ENCODE data around the gene CMKLR1. TPM values are rescaled to one million over a fixed set of nuclear protein-coding genes. Genes with fewer than 3 reads are reported as not detected.

Gene CMKLR1
- total RNA-seq, 1 donor from 2014 or later = 10.1 TPM

DNA sequence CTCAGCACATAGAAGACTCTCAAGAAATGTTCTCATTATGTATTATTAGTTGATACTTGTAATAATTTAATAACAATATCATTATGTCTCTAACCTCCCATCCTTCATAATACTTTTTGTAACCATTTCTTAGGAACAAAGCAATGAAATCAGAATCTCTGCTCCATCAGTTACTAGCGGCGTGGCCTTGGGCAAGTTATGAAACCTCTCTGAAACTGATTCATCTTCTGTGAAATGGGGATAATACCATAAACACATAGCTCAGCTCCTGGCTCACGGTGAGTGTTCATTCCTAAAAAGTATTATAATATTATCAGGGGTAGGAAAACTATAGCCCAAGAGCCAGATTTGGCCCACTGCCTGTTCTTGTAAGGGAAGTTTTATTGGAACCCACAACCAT lies 11.4 kb upstream of the CMKLR1 start:
- no peaks in the 10 kb centered on the region for H3K27me3 ChIP-seq
- no peak for TF ChIP-seq POLR2AphosphoS5 (IDR thresholded peaks at IDR 0.05; ENCODE audit: insufficient read depth in 1 of 2, low read depth in 1 of 2)
- TF ChIP-seq, protein P1, sequence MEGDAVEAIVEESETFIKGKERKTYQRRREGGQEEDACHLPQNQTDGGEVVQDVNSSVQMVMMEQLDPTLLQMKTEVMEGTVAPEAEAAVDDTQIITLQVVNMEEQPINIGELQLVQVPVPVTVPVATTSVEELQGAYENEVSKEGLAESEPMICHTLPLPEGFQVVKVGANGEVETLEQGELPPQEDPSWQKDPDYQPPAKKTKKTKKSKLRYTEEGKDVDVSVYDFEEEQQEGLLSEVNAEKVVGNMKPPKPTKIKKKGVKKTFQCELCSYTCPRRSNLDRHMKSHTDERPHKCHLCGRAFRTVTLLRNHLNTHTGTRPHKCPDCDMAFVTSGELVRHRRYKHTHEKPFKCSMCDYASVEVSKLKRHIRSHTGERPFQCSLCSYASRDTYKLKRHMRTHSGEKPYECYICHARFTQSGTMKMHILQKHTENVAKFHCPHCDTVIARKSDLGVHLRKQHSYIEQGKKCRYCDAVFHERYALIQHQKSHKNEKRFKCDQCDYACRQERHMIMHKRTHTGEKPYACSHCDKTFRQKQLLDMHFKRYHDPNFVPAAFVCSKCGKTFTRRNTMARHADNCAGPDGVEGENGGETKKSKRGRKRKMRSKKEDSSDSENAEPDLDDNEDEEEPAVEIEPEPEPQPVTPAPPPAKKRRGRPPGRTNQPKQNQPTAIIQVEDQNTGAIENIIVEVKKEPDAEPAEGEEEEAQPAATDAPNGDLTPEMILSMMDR (IDR thresholded peaks at IDR 0.05) = no peak
- TF ChIP-seq POLR2A (IDR thresholded peaks at IDR 0.05) = no peak
- no peaks in the 10 kb centered on the region for H3K36me3 ChIP-seq
- no peak overlapping the region for H3K27ac ChIP-seq
- no peaks in the 10 kb centered on the region for H3K4me1 ChIP-seq
- DNase-seq (ENCODE audit: extremely low spot score in 2 of 2) = no peak
- no peaks in the 10 kb centered on the region for H3K9me3 ChIP-seq
- intact Hi-C loops (cut with DNase I) = no loop called here
- H3K4me3 ChIP-seq = no peak overlapping the region

DNA sequence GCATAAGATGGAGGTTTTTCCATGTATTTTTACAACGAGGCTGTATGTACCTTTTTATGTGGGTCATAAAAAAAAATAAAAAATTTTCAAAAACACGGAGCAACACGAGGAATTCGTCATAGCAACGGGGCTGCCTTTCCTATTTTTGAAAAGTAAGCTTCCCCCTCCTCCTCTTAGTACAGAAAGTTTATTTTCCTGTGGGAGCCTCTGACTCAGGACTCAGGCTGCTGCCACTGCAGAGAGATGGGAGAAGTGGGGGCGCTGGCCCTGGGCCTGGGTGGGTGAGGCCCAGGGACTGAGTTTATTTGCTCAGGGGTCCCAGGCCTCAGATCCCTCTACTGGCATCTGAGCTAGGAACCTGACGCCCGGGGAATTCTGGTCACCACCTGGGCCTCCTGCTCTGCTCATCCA lies 10.2 kb upstream of the CMKLR1 start:
- no peak overlapping the region for H3K27ac ChIP-seq
- no peak for DNase-seq (ENCODE audit: extremely low spot score in 2 of 2)
- intact Hi-C loops (cut with DNase I) = no loop called here
- TF ChIP-seq, protein P1 (IDR thresholded peaks at IDR 0.05) = no peak
- TF ChIP-seq POLR2AphosphoS5 (IDR thresholded peaks at IDR 0.05; ENCODE audit: insufficient read depth in 1 of 2, low read depth in 1 of 2) = no peak
- no peak for TF ChIP-seq POLR2A (IDR thresholded peaks at IDR 0.05)
- H3K4me3 ChIP-seq = no peak overlapping the region
- no peaks in the 10 kb centered on the region for H3K36me3 ChIP-seq
- no peaks in the 10 kb centered on the region for H3K4me1 ChIP-seq
- no peaks in the 10 kb centered on the region for H3K9me3 ChIP-seq
- H3K27me3 ChIP-seq = no peaks in the 10 kb centered on the region

DNA sequence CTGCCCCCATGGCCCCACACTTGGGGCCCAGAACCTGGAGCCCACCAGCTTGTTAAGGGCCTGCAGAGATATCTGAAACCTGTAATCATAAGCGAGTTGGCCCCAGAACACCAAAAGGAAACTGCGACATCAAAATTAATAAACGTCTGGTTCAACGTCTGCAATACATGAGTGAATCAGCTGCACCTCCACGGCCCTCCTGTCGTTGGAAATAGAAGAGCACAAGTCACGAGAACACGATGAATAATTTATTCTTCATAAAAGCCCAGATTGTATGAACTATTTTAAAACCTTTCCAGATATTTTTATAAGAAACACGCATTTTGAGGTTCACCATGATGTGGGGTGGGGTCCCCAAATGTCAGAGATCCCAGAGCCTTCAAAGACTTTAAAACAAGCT lies 9.7 kb upstream of the CMKLR1 start:
- H3K27ac ChIP-seq = no peak overlapping the region

DNA sequence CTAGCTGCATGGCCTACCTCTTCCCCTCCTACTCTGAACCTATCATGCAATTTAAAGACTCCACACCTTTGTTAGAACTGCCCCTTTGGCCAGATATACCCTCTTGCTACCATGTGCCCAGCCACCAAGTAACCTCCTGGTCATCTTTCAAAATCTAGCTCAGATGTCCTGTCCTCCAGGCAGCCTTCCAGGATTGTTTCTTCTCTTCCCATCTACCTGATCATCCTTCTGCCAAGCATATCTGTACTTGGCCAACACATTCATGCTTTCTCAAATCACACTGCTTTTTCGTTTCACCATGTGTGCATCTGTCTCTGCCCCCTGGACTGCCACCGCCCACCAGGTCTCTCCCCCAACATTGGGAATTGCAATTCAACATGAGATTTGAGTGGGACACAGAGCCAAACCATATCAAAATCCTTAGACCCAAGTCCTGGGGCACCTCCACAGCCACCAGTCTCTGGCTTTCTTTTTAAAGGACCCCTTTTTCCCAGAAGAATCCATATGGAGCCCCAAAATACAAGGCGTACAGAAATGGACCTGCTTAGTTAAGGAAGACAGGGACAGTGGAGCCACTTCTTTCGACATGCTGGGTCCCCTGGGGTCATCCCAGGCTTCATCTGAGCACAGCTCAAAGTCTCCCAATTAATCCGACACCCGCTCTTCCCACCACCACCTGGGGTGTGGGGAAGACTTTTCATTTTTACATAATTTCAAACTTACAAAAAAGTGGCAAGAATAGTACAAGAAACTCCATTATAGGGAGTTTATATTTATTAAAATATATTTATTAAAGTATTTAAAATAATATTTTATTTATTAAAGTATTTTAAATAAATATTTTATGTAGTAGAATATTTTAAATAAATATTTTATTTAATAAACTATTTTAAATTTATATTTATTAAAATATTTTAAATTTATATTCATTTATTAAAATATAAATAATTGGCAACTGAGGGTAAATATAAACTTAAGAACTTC lies 7.9 kb upstream of the CMKLR1 start:
- H3K36me3 ChIP-seq = no peaks in the 10 kb centered on the region
- TF ChIP-seq, protein P1 (IDR thresholded peaks at IDR 0.05) = no peak
- TF ChIP-seq POLR2A (IDR thresholded peaks at IDR 0.05) = no peak
- no peak for TF ChIP-seq POLR2AphosphoS5 (IDR thresholded peaks at IDR 0.05; ENCODE audit: insufficient read depth in 1 of 2, low read depth in 1 of 2)
- no peak overlapping the region for H3K27ac ChIP-seq
- intact Hi-C loops (cut with DNase I) = no loop called here
- no peak overlapping the region for H3K4me3 ChIP-seq
- H3K9me3 ChIP-seq = no peaks in the 10 kb centered on the region
- no peaks in the 10 kb centered on the region for H3K27me3 ChIP-seq
- no peaks in the 10 kb centered on the region for H3K4me1 ChIP-seq
- DNase-seq (ENCODE audit: extremely low spot score in 2 of 2) = no peak

More for the DNA sequence above, 9.7 kb upstream of the CMKLR1 start:
- TF ChIP-seq POLR2A (IDR thresholded peaks at IDR 0.05) (no peak), POLR2AphosphoS5 (IDR thresholded peaks at IDR 0.05; ENCODE audit: insufficient read depth in 1 of 2, low read depth in 1 of 2) (no peak)
- TF ChIP-seq, protein P1 (IDR thresholded peaks at IDR 0.05) = no peak
- intact Hi-C loops (cut with DNase I) = no loop called here
- Histone ChIP-seq H3K36me3 (no peaks in the 10 kb centered on the region), H3K4me1 (no peaks in the 10 kb centered on the region), H3K9me3 (no peaks in the 10 kb centered on the region), H3K27me3 (no peaks in the 10 kb centered on the region), H3K4me3 (no peak overlapping the region)
- no peak for DNase-seq (ENCODE audit: extremely low spot score in 2 of 2)
